HG03469 (cell line): ENCODE measurements around the gene PIP4P1.
"Not testable (repeated sequence)": the region's sequence is repeated elsewhere in the genome, so short reads cannot be mapped to it uniquely, and the experiment has no call there.

Source experiments
- ATAC-seq: cut with Tn5 transposase; IDR thresholded peaks from one replicate; pipeline ENCODE4 v1.9.1; 2021; ENCODE audit warnings: mild to moderate bottlenecking, moderate library complexity, moderate number of reproducible peaks; ENCODE audit not compliant: unreplicated experiment

The PIP4P1 gene

DNA sequence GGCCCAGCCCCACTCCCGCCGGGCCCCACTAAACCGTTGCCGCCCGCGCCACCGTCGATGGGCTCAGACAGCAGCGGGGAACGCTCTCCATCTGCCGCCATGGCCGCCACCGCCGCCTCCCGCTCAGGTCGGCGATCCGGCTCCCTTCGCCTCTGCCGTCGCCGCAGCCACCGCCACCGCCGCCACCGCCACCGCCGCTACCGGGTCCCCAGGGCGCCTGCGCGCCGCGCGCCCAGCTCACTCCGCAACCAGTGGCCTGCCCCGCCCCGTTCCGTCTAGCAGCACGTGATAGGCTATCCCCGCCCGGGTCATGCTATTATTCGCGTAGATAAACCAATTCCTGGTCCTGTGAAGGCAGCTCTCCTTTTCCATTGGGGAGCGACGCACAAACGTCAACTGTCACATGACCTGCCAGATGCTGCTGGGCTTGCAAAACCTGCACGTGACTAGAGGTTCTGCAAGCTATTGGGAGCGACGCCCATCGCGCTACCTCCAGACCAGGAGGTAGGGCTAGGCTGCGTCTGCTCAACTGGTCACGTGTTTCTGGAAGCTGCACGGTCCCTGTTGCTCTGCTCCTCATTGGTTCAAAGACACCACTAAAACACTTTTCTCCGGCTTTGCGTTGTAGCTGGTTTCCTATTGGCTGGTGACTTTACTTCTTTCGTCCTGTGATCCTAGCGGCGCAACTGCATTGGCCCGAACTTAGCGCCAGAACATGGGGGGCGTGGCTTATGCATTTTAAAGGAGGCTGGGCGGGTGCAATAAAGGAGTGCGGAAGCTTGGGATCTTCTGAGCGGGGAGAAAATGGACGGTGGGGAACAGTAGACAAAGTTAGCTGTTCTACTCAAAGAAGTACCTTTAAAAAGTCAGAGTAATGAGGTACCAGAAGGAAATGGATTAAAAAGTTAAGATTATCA is at the start of gene PIP4P1:
Gene PIP4P1, minus strand, starts transcription at position 210 of the 917 bp plus-strand sequence. Its CDS starts 109 bp downstream, at position 101.
- ATAC-seq = peak; percentile 93

DNA sequence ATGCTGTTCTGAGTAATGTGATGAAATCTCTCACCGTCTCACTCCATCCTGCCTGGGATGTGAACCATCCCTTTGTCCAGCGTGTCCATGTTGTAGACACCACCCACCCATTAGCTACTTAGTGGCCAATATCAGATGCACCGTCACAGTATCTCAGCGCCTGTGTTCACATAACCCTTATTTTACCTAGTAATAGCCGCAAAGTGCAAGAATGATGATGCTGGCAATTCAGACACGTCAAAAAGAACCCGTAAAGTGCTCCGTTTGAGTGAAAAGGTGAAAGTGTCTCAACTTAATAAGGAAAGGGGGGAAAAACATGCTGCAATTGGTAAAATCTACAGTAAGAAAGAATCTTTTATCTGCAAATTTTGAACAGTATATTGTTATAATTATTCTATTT is 47.1 kb upstream of the PIP4P1 start:
- ATAC-seq = no peak

DNA sequence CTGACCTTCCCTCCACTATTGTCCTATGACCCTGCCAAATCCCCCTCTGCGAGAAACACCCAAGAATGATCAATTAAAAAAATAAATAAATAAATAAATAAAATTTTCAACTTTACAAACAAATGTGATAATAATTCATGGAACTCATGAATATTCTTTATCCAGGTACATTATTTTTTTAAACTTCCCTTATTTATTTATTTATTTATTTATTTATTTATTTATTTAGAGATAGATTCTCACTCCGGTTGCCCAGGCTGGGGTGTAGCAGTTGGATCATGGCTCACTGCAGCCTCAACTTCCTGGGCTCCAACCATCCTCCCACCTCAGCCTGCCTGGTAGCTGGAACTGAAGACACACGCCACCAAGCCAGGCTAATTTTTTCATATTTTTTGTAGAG is 46.3 kb upstream of the PIP4P1 start:
- not testable (repeated sequence) for ATAC-seq

DNA sequence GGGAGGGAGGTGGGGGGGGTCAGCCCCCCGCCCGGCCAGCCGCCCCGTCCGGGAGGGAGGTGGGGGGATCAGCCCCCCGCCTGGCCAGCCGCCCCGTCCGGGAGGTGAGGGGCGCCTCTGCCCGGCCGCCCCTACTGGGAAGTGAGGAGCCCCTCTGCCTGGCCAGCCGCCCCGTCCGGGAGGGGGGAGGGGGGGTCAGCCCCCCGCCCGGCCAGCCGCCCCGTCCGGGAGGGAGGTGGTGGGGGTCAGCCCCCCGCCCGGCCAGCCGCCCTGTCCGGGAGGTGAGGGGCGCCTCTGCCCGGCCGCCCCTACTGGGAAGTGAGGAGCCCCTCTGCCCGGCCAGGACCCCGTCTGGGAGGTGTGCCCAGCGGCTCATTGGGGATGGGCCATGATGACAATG is 45.5 kb upstream of the PIP4P1 start:
- not testable (repeated sequence) for ATAC-seq

DNA sequence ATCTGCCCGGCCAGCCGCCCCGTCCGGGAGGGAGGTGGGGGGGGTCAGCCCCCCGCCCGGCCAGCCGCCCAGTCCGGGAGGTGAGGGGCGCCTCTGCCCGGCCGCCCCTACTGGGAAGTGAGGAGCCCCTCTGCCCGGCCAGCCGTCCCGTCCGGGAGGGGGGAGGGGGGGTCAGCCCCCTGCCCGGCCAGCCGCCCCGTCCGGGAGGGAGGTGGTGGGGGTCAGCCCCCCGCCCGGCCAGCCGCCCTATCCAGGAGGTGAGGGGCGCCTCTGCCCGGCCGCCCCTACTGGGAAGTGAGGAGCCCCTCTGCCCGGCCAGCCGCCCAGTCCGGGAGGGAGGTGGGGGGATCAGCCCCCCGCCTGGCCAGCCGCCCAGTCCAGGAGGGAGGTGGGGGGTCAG is 45.0 kb upstream of the PIP4P1 start:
- not testable (repeated sequence) for ATAC-seq

DNA sequence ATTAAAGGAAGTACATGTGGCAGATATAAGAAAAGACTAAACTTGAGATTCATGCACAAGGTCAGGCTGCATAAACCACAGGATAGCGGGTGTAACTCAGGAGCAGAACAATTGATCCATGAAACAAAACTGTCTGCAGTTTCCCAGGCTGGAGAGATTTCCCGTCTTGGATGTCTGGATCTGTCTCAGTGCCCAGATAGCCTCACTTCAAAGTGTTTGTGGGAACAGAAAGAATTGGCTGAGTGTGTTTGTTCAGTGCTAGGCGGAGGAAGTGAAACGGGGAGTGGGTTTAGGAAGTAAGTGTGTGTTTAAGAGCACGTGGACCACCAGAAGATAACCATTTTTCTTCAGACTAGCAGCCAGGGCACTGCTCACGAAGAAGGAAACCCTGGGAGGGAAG is 42.7 kb upstream of the PIP4P1 start:
- ATAC-seq = no peak

DNA sequence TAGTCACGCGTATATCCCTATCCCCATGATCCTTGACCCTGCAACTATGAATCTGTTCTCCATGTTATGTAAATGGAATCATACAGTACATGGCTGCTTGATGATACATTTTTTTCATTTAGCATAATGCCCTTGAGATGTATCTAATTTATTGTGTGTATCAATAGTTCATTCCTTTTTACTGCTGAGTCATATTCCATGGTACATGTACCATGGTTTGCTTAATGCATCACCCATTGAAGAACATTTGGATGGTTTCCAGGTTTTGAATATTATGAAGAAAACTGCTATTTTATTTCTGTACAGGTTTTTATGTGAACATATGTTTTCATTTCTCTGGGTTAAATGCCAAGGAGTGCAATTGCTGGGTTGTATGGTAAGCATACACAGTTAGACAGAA is 40.1 kb upstream of the PIP4P1 start:
- ATAC-seq = no peak

DNA sequence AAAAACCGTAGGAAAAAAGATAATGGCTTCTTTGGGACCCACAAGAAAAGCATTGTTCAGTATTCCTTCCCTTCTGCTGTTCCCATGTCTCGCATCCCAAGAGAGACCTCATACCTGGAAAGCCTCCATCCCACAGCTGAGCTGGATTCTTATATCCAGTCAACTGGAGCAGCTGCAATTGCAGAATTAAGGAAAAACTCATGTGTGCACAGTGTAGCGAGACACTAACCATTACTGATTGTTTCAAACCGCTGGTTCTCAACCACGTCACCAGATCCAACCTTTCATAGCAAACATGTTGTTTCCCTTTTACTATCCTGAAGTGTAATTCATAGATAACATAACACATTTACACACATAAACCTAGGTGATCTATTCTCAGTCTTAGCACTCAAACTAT is 38.6 kb upstream of the PIP4P1 start:
- ATAC-seq = no peak

DNA sequence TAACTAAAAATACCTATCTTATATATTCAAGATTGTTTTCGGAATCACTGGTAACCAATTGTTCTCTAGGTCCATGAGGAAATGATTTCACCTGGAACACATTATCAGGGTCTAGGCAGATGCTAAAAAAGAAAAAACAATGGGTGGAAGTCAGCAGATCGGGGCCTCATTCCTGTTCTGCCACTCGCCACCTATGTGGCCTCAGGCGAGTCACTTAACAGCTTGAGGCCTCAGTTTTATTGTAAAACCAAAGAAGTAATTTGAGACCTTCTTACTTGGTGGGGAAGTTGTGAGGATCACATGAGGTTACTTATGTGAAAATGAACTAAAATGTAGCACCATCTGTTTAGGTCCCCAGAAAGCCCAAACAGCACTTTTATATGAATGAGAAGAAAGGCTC is 37.9 kb upstream of the PIP4P1 start:
- no peak for ATAC-seq

DNA sequence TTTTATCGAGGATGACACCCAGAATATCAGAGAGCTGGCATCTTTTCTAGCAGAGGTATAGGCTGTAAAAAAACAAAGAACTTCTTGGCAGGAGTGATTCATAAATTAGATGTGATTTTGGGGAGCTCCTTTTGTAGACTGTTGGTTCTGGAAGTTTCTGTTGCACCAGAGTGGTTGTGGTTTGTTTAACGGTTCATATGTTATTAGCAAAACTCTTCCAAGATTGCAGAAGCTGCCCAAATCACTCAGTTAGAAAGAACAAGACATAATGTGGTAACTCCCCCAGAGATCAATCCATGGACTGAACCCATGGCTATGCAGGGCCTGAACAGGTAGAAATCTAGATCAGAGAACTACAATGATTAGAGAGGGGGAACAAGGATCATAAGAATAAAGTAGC is 37.4 kb upstream of the PIP4P1 start:
- ATAC-seq = no peak

DNA sequence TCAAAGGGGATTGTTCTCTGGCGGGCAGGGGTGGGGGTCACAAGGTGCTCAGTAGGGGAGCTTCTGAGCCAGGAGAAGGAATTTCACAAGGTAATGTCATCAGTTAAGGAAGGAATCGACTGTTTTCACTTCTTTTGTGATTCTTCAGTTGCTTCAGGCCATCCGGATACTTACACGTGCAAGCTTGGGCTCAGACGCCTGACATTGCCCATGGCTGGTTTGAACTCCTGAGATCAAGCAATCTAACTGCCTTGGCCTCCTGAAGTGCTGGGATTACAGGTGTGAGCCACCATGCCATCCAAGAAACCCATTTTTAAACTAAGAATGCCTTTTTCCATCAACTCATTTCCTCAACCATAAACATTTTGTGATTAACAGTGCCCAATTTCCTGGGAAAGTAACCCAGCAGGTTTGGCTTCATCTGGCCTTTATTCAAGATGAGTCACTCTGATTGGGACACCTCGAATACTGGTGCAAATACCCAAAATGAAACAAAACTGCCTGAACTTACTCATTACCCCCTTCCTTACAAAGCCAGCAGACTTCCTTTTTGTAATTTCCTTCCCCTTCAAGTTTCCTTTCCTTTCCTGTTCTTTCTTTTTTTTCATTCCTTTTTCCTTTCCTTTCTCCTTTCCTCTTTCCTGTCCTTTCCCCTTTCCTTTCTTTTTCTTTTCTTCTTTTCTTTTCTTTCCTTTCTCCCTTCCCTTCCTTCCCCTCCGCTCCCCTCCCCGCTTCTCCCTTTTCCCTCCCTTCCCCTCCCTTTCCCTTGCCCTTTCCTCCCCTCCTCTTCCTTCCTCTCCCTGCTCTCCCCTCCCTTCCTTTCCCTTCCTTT is 33.9 kb upstream of the PIP4P1 start:
- no peak for ATAC-seq

DNA sequence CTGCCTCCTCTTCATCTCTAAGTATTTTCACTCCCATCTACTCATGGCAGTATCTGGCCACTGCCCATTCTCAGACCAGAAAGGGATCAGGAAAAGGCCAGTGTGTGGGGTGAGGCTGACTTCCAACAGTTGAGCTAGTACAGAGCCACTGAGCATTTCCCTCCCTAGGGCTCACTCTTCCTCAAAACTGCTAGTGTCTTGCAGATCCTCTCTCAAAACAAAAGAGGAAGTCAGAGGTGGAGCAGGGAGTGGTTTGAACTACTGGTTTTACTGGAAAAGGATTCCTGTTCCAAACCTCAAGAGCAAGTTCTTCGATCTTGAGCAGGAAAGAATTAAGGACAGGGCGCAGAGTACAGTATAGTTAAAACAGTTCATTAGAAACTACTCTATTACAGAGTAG is 32.4 kb upstream of the PIP4P1 start:
- no peak for ATAC-seq

DNA sequence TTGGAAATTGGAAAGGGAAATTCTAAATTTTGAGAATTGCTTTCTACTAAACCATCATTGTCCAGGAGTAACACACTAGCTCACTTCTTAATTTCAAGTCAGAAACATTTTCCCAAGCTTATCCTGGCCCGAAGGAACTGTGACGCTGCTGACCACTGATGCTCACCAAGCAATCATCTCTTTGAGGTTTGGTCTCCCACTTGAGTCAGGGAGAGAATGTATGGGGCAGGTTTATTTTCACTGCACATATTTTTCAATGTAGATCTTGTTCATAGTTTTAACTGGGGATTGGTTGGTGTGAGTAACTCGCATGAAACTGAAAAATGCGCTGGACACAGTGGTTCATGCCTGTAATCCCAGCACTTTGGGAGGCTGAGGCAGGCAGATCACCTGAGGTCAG is 31.3 kb upstream of the PIP4P1 start:
- ATAC-seq = no peak

DNA sequence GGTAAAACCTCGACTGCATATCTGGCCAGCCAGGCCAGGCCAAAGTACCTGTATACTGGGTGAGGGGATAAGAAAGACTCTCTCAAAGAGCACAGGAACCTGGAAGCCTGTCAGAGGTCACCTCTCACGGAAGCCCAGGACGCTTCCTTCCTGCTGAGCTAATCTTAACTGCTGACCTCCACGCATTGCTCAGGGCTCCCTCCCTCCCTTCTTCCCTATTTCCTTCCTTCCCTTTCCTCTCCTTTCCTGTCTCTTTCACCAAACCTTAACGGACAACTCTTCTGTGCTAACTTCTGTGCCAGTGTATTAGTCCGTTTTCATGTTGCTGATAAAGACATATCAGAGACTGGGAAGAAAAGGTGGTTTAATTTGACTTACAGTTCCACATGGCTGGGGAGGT is 29.3 kb upstream of the PIP4P1 start:
- ATAC-seq = no peak

DNA sequence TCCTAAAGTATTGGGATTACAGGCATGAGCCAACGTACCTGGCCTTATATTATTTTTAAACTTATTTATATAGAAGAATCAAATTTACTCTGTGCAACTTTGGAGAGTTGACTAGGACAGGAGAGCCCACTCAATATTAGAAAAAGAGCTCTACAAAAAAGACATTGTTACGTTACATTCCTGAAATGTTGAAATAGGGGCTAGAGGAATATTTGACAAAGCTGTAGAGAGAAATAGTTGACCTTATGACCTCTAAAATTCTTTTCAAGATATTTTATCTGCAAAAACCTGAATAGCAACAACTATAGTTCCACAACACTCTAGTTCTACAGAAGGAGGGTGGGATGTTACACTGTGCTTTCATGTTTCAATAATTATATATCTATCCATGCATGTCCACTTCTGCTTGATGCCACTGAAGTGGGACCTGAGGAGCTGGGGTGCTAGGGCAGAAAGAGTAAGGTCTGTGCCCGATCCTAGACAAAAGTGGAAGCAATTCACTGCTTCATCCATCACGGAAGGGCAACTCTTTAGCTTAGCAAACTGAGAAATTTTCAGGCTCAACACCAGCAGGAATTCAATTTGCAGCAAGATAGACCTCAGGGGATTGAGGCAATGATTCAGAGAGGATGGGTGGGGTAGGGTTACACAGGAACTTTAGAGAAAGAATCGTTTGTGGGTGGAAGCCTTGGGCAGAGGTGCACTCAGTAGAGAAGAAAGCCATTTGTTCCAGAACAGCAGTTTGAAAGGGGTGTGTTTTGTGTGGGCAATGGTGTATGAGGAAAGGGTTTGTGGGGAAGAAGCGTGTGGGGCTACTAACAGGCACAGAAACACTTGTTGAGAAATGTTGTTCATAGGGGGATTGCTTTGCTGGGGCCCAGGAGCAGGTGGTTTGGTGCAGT is 28.1 kb upstream of the PIP4P1 start:
- ATAC-seq = no peak

DNA sequence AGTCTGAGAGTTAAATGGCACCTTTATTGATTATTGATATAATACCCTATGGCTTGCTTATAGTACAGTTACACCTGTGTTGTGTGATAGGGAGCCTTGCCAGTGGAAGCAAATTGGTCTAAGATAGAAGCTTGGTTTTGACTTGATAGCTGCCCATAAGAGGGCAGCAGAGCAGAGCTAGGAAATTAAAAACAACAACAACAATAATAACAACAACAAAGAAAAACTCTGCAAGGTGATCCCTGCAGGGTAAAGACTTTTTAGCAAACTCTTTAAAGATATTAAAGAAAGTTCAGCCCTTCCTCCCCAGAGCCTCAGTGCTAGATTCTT is 26.1 kb upstream of the PIP4P1 start:
- ATAC-seq = no peak

DNA sequence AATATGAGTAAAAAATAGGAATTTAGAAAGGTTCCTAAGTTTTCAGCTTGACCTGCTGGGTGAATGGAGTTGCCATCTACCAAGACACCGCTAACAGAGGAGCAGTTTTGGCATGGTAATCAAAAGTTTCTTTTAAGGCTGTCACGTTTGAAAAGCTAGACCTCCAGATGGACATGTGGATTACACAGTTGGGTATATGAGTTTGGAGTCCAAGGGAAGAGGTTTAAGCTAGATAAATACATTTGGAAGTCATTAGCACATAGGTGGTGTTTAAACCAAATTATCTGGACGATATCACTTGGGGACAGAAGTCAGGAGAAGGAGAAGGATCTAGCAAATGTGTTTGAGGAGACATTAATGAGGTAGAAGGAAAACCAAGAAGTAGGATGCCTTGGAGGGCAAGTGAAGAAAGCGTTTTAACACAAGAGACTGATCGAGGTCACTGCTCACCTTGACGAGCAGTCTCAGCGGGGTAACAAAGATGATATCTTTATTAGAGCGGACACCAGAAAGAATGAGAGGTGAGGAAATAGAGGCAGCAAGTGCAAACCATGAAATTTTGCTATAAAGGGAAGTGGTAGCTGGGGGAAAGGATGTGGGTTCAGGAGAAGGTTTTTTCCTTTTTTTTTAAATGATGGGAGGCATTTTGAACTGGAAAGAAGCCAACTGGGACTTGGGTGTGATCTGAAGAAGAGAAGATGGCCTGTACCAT is 25.6 kb upstream of the PIP4P1 start:
- ATAC-seq = no peak

DNA sequence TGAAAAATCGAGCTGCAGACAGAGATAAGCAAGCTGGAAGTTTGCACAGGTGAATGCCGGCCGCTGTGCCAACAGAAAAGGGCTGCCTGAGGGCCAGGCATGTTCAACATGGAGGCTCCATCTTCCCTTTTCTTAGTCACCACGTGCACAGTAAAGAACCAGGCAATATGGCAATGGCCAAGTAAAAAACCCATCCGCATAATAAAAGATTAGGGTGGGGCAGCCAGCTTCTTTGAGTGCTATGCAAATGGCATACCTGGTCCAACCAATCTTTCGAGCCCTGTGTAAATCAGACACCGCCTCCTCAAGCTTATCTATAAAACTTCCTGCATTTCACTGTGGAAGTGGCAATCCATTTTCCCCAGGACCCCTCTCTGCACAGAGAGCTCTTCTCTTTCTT is 24.7 kb upstream of the PIP4P1 start:
- ATAC-seq = no peak

DNA sequence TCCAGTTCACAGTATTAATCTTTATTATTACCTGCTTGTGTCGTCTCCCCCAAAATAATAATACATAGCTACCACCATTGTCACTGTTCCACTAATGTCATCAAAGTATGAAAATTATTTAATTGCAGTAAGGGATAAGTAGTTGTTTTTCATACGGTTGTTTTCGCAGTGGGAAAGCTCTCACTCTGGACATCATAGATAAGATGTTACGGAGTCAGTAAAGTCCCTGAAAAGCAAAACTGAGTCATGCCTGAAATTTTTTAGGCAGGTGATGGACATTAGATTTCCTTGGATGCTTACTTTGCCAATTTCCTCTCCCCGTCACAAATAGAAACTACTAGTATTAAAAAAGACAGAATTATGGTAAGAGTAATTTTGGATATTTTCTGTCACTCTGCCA is 21.1 kb upstream of the PIP4P1 start:
- ATAC-seq = no peak

DNA sequence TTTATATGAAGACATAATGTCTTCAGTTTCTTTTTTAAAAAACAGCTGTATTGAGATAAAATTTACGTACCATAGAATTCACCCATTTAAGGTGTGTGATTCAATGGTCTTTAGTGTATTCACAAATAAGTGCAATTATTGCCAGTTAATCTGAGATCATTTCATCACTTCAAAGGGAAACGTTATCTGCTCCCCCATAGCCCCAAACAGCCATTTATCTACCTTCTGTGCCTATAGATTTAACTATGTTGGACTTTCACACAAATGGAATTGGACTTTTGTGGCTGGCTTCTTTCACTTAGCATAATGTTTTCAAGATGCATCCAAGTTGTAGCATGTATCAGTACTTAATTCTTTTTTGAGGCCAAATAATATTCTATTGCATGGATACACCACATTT is 17.7 kb upstream of the PIP4P1 start:
- ATAC-seq = no peak
